HUES64 (cell line): ENCODE measurements around the gene INPP5J.

Experiments
- H3K27ac ChIP-seq: 2 replicates; pipeline ENCODE4 v1.7.0; 2013; ENCODE audit warnings: low read depth, low read length, inconsistent platforms
- H3K27me3 ChIP-seq: 2 replicates; pipeline ENCODE4 v1.6.1; 2013; ENCODE audit warnings: mild to moderate bottlenecking, low read length; ENCODE audit not compliant: insufficient read depth
- H3K36me3 ChIP-seq: 2 replicates; pipeline ENCODE4 v1.6.1; 2013; ENCODE audit warnings: mild to moderate bottlenecking, low read length; ENCODE audit not compliant: insufficient read depth
- H3K4me1 ChIP-seq: 2 replicates; pipeline ENCODE4 v1.6.1; 2013; ENCODE audit warnings: mild to moderate bottlenecking, low read length, moderate library complexity; ENCODE audit not compliant: insufficient read depth
- H3K4me3 ChIP-seq: 2 replicates; pipeline ENCODE4 v1.5.1; 2013; ENCODE audit warnings: mild to moderate bottlenecking, low read length, moderate library complexity
- H3K9ac ChIP-seq: 2 replicates; pipeline ENCODE4 v1.6.1; 2013; ENCODE audit warnings: mild to moderate bottlenecking, low read depth, low read length
- H3K9me3 ChIP-seq: 2 replicates; pipeline ENCODE4 v1.6.1; 2013; ENCODE audit warnings: low read depth, low read length; ENCODE audit not compliant: insufficient read depth
- WGBS: fragments of 150-250, 120-280 bp; methylation state at CpG from one replicate; pipeline ENCODE4 v1.1.7; 2013; ENCODE audit warnings: missing lambda C conversion rate; 5-methylcytosine and 5-hydroxymethylcytosine counted together

INPP5J gene

DNA sequence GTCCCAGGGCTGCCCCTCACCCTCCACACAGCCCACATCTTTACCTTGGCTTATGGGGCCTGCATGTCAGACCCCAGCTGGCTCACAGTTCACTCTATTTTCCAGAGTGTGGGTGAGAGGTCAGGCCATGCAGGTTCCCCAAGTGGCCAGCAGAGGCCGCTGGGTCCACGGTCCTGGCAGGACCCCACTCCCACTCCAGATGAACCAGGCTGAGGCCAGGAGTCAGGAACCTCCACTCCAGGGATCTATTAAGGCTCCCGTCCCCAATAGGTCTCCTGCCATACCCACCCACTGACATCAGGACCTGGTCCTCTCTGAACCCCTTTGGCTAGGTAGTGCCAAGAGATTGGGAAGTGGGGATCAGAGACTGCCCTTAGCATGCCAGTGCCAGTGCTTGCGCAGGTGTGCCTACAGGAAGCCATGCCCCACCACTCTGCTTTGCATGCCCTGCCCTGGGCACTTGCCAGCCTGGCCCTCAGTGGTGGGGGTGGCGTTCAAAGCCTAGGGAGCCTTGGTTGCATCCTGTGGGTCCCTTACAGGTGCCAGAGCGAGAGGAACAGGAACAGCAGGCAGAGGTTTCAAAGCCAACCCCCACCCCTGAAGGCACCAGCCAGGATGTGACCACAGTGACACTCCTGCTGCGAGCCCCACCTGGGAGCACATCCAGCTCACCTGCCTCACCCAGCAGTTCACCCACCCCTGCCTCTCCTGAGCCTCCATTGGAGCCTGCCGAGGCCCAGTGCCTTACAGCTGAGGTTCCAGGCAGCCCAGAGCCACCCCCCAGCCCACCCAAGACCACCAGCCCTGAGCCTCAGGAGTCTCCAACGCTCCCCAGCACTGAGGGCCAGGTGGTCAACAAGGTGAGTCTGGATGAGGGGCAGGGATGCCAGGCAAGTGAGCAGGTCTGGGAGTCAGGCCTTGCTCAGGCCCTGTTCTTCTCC, 33.3 kb upstream of the INPP5J start:
- 84% methylated on average over 9 of the region's 9 CpGs for WGBS

DNA sequence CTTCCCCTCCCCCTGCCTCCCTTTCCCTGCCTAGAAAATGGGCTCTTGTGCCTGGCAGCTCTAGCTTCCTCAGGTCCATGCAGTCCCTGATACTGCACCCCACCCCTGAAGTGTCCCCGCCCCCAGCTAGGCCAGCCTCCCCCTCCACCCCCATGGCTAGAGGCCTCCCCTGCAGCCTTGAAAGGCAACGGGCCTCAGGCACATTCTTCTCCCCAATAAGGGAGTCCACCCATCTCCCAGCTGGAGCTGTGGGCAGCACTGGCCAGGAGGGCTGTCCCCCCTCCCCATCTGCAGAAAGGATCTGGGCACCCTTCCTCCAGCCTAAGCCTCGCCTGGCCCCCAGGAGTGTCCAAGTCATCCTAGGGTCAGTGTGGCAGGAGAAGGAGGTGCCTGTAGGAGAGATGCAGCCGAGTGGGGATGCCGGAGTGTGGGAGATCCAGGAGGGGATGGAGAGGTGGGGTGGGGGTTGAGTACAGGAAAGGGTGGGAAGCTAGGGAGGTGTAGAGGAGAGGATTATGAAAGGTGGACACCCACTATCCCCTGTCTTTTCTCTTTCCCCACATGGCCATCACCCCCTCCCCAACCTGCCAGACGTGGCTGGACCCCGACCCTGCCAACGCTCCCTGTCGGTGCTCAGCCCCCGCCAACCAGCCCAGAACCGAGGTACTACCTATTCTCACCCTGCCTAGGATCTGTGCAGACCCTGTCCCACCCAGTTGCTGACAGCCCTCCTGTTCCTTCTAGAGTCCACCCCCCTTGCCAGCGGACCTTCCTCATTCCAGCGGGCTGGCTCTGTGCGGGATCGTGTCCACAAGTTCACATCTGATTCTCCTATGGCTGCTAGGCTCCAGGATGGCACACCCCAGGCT, 32.3 kb upstream of the INPP5J start:
- Histone ChIP-seq H3K9me3 (no peaks in the 10 kb centered on the region), H3K4me3 (no peak overlapping the region), H3K9ac (no peak overlapping the region), H3K36me3 (peaks cover 7% of the 10 kb centered on the region; the same call in 1 of the 2 replicates), H3K4me1 (peaks cover 4% of the 10 kb centered on the region; the same call in 1 of the 2 replicates), H3K27me3 (no peaks in the 10 kb centered on the region), H3K27ac (no peak overlapping the region)
- 92% methylated on average over 14 of the region's 15 CpGs for WGBS

More for the DNA sequence above, 33.3 kb upstream of the INPP5J start:
- Histone ChIP-seq H3K9ac (no peak overlapping the region), H3K27me3 (no peaks in the 10 kb centered on the region), H3K36me3 (peaks cover 7% of the 10 kb centered on the region; the same call in 1 of the 2 replicates), H3K4me1 (peaks cover 4% of the 10 kb centered on the region; the same call in 1 of the 2 replicates), H3K27ac (no peak overlapping the region), H3K4me3 (no peak overlapping the region), H3K9me3 (no peaks in the 10 kb centered on the region)

DNA sequence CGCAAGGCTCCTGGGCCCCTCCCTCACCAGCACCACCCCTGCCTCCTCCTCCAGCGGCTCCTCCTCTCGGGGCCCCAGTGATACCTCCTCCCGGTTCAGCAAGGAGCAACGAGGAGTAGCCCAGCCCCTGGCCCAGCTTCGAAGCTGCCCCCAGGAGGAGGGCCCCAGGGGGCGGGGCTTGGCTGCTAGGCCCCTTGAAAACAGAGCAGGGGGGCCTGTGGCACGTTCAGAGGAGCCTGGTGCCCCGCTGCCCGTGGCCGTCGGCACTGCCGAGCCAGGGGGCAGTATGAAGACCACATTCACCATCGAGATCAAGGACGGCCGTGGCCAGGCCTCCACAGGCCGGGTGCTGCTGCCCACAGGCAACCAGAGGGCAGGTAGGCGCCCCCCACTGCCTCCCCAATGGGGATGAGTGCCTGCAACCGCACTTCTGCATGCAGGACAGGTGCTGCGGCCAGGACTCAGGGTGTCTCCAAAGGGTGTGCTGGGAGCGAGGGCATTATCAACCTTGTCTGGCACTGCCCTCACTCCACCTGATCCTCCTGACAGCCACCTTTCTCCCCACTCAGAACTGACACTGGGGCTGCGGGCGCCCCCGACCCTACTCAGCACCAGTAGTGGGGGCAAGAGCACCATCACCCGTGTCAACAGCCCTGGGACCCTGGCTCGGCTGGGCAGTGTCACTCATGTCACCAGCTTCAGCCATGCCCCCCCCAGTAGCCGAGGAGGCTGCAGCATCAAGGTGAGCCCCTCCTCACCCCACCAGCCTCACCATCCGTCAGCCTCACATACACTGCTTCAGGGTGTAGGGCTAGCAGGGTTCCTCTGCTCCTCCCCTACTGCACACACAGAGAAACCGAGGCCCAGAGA, 31.4 kb upstream of the INPP5J start:
- Histone ChIP-seq H3K4me3 (no peak overlapping the region), H3K27me3 (no peaks in the 10 kb centered on the region), H3K9ac (no peak overlapping the region), H3K4me1 (no peaks in the 10 kb centered on the region), H3K36me3 (peaks cover 7% of the 10 kb centered on the region; the same call in 1 of the 2 replicates), H3K9me3 (no peaks in the 10 kb centered on the region), H3K27ac (no peak overlapping the region)
- 85% methylated on average over 29 of the region's 29 CpGs for WGBS

DNA sequence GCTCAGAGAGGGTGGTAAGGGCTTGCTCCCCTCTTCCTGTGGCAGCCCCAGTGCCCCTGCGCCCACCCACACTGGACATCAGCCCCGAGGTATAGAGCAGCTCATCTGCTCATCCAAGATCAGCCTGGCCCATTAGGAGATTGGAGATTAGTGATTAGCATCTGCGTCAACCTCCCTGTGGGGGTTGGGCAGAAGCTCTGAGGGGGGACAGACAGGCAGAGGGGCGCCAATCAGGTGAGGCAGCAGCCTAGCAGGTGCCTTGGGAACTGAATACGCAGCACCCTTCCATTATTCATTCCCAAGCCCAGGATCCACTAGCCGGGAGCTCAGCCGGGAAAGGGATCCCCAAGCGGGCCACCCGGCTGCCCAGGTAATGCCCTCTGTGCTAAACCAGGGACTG, 30.6 kb upstream of the INPP5J start:
- no peak overlapping the region for H3K27ac ChIP-seq
- H3K9ac ChIP-seq = no peak overlapping the region
- H3K36me3 ChIP-seq = peaks cover 7% of the 10 kb centered on the region; the same call in 1 of the 2 replicates
- H3K27me3 ChIP-seq = no peaks in the 10 kb centered on the region
- WGBS = 91% methylated on average over 9 of the region's 9 CpGs
- no peaks in the 10 kb centered on the region for H3K4me1 ChIP-seq
- no peaks in the 10 kb centered on the region for H3K9me3 ChIP-seq
- H3K4me3 ChIP-seq = no peak overlapping the region

DNA sequence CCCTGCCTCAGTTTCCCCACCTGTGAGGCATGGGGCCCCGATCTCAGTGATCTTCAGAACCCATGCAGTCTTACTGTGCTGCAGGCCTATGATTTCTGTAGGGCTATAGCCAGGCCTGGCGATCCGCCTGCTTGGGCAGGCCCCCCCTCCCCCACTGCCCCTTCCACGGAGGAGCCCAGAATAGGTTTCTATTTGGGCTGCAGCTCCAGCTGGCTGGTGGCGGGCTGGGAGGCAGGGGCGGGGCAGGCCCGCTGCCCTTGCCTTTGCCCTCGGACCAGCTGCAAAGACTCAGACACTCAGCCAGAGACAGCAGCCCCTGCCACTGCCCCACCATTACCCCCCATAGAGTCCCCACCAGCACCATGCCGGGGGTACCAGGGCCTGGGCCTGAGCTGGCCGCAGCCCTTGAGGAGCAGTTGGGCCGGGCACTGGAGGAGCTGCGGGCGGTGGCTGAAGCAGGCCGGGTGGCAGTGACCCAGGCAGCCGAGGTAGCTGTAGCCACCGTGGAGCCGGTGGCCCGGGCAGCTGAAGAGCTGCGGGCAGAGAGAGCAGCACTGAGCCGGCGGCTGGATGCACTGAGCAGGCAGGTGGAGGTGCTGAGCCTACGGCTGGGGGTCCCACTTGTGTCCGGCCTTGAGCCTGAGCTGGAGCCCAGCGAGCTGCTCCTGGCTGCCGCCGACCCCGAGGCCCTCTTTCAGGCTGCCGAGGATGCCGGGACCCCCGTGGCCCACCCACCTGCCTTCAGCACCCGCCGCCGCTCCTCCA, 29.5 kb upstream of the INPP5J start:
- Histone ChIP-seq H3K36me3 (peaks cover 7% of the 10 kb centered on the region; the same call in 1 of the 2 replicates), H3K27me3 (no peaks in the 10 kb centered on the region), H3K9ac (no peak overlapping the region), H3K9me3 (no peaks in the 10 kb centered on the region), H3K27ac (no peak overlapping the region), H3K4me3 (no peak overlapping the region), H3K4me1 (no peaks in the 10 kb centered on the region)
- 94% methylated on average over 33 of the region's 33 CpGs for WGBS

DNA sequence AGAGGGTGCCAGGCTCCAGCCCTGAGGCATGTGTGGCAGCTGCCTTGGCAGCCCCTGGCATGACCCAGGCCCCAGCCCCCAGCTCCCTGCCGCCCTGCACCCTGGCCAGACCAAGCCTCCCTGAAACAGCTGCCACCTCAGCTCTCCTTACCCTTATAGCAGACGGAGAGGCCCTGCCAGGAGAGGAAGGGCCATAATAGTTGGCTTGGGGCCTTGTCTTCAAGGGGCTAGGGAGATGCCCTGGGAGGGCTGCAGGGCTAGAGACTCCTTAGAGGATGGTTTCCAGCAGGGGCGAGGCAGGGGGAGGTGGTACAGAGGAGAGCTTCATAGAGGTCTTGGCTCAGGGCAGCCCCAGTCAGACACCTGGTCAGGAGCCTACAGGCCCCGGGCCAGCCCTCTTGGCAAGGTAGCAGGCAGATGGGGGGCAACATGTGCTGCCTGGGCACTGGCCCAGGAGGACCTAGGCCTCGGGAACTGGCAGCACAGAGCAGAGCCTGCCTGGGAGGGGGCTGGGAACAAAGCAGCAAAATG, 28.7 kb upstream of the INPP5J start:
- Histone ChIP-seq H3K4me3 (no peak overlapping the region), H3K27ac (no peak overlapping the region), H3K27me3 (no peaks in the 10 kb centered on the region), H3K4me1 (no peaks in the 10 kb centered on the region), H3K9me3 (no peaks in the 10 kb centered on the region), H3K9ac (no peak overlapping the region), H3K36me3 (peaks cover 7% of the 10 kb centered on the region; the same call in 1 of the 2 replicates)
- WGBS = 87% methylated on average over 5 of the region's 5 CpGs

DNA sequence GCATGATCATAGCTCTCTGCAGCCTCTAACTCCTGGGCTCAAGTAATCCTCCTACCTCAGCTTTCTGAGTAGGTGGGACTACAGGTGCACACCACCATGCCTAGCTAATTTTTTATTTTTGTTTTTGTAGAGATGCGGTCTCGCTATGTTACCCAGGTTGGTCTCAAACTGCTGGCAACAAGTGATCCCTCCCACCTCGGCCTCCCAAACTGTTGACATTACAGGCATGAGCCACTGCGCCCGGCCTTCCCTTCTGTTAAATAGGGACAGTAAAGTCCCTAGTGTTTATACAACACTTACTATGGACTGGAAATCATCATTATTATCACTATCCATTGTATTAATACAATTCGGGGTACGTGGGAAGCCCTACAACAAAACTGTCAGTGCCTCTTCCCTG, 28.0 kb upstream of the INPP5J start:
- over 99% methylated on average over 7 of the region's 7 CpGs for WGBS
- Histone ChIP-seq H3K36me3 (peaks cover 7% of the 10 kb centered on the region; the same call in 1 of the 2 replicates), H3K4me1 (no peaks in the 10 kb centered on the region), H3K27me3 (no peaks in the 10 kb centered on the region), H3K4me3 (no peak overlapping the region), H3K9me3 (no peaks in the 10 kb centered on the region), H3K9ac (no peak overlapping the region), H3K27ac (no peak overlapping the region)

DNA sequence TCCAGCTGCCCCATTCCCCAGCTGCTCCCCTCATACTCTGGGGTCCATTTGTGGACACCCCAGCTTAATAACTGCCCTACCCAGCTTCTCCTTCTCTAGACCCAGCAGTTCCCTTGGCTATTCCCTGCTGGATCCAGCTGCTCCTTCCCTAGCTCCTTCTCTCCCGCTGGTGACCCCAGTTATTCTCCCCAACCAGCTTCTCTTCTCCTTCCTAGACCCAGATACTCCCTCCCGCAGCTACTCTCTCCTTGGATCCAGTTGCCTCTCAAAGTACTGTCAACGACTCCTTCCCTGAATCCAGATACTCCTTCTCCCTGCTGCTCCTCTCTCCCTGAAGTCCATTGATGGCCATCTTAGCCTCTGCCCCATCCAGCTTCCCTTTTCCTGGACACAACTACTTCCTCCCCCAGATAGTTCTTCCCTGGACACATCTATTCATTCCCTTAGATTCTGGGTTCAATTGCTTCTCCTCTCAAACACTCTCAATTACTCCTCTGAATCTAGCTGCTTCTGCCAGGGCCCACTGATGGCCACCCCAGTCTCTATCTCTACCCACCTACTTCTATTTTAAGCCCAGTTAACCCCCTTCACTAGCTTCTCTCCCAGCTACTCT, 27.0 kb upstream of the INPP5J start:
- Histone ChIP-seq H3K9ac (no peak overlapping the region), H3K27me3 (no peaks in the 10 kb centered on the region), H3K9me3 (no peaks in the 10 kb centered on the region), H3K4me3 (no peak overlapping the region), H3K27ac (no peak overlapping the region), H3K4me1 (no peaks in the 10 kb centered on the region), H3K36me3 (peaks cover 7% of the 10 kb centered on the region; the same call in 1 of the 2 replicates)
- WGBS = 93% methylated on average over 3 of the region's 3 CpGs

DNA sequence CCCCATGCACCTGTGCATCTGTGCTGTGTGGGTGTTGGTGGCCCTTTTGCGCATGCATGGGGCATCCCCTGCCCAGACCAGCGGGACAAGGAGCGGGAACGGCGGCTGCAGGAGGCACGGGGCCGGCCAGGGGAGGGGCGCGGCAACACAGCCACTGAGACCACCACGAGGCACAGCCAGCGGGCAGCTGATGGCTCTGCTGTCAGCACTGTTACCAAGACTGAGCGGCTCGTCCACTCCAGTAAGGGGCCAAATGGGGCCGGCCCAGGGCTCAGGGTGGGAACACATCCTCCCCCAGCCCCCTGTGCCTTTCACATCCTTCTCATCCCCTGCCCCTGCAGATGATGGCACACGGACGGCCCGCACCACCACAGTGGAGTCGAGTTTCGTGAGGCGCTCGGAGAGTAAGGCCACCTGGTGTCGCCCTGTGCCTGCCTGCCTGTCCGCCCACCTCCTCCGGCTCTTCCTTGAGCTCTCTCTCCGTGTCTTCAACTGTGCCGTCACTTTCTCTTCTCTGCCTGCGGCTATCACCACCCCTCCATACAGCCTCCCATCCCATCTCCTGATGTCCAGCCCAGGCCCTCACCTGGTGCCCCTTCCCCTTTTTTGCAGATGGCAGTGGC, 26.0 kb upstream of the INPP5J start:
- Histone ChIP-seq H3K9ac (no peak overlapping the region), H3K4me3 (no peak overlapping the region), H3K4me1 (no peaks in the 10 kb centered on the region), H3K27me3 (no peaks in the 10 kb centered on the region), H3K27ac (no peak overlapping the region), H3K36me3 (no peaks in the 10 kb centered on the region; the same call in 1 of the 2 replicates), H3K9me3 (no peaks in the 10 kb centered on the region)
- 88% methylated on average over 27 of the region's 27 CpGs for WGBS
